PFSK-1 (cell line): ENCODE results near the gene ITGAX.

Experiments
- FOXP2 ChIP-seq: optimal IDR thresholded peaks from 2 replicates; pipeline ENCODE3; 2011; ENCODE audit warnings: borderline replicate concordance, control low read depth, inconsistent platforms; ENCODE audit not compliant: insufficient read depth; ENCODE audit errors: extremely low read length, extremely low read depth
- POLR2AphosphoS5 ChIP-seq: IDR thresholded peaks from 2 replicates; pipeline ENCODE4 v1.6.1; 2012; ENCODE audit warnings: low read depth, mild to moderate bottlenecking, control low read depth, low read length, moderate library complexity
- SIN3A ChIP-seq: IDR thresholded peaks from 2 replicates; pipeline ENCODE4 v1.6.1; 2012; ENCODE audit warnings: mild to moderate bottlenecking, low read length, moderate library complexity, borderline replicate concordance; ENCODE audit not compliant: insufficient read depth
- TAF1 ChIP-seq: IDR thresholded peaks from 2 replicates; pipeline ENCODE4 v1.6.1; 2012; ENCODE audit warnings: low read length, control low read depth, borderline replicate concordance; ENCODE audit not compliant: insufficient read depth
- TF ChIP-seq, protein P1 (sequence below), 2 experiments: IDR thresholded peaks; 2 replicates each; pipeline versions ENCODE4 v1.6.1 to v1.8.0; 2011 to 2012; ENCODE audit warnings: low read depth in 2 of 2, low read length in 2 of 2, control low read depth in 1 of 2, inconsistent platforms in 1 of 2, mild to moderate bottlenecking in 1 of 2, moderate library complexity in 1 of 2; ENCODE audit not compliant: insufficient read depth in 1 of 2

The ITGAX gene

DNA sequence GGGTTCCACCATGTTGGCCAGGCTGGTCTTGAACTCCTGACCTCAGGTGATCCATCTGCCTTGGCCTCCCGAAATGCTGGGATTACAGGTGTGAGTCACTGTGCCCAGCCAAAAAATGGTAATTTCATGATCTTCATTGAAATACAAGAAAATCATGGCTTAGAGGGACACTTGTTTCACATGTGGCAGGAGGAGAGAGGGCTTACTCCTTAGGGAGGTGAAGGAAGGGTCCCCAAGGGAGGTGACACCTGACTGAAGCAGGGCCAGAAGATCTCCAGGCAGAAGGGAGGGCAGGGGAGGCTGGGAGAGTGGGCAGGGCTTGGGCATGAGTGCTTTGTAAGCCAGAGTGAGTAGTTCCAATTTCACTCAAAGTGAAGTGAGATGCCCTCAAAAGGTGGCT is 20.0 kb upstream of the ITGAX start:
- TF ChIP-seq, protein P1, sequence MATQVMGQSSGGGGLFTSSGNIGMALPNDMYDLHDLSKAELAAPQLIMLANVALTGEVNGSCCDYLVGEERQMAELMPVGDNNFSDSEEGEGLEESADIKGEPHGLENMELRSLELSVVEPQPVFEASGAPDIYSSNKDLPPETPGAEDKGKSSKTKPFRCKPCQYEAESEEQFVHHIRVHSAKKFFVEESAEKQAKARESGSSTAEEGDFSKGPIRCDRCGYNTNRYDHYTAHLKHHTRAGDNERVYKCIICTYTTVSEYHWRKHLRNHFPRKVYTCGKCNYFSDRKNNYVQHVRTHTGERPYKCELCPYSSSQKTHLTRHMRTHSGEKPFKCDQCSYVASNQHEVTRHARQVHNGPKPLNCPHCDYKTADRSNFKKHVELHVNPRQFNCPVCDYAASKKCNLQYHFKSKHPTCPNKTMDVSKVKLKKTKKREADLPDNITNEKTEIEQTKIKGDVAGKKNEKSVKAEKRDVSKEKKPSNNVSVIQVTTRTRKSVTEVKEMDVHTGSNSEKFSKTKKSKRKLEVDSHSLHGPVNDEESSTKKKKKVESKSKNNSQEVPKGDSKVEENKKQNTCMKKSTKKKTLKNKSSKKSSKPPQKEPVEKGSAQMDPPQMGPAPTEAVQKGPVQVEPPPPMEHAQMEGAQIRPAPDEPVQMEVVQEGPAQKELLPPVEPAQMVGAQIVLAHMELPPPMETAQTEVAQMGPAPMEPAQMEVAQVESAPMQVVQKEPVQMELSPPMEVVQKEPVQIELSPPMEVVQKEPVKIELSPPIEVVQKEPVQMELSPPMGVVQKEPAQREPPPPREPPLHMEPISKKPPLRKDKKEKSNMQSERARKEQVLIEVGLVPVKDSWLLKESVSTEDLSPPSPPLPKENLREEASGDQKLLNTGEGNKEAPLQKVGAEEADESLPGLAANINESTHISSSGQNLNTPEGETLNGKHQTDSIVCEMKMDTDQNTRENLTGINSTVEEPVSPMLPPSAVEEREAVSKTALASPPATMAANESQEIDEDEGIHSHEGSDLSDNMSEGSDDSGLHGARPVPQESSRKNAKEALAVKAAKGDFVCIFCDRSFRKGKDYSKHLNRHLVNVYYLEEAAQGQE (IDR thresholded peaks at IDR 0.05; ENCODE audit: insufficient read depth in 1 of 2, low read depth in 2 of 2, low read length in 2 of 2), result no peak
- TF ChIP-seq SIN3A (no peak), POLR2AphosphoS5 (no peak), TAF1 (no peak), FOXP2 (no peak)

DNA sequence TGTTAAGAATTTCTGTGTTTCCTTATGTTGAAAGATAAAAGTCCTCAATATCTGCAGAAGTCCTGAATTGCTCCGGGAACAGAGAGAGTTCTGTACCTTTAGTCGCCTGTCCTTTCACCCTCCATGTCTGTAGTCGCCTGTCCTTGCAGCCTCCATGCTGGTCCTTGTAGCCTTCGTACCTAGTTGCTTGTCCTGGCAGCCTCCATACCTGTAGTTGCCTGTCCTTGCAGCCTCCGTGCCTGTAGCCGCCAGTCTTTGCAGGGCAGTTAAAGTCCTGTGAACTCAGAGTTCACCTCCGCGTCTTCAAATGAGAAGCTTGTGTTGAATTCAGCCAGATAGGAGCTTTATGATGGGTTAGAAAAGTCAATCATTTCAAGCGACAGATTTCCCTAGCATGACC is 19.5 kb upstream of the ITGAX start:
- TF ChIP-seq, protein P1 (IDR thresholded peaks at IDR 0.05; ENCODE audit: insufficient read depth in 1 of 2, low read depth in 2 of 2, low read length in 2 of 2), result no peak
- no peak for TF ChIP-seq SIN3A
- TF ChIP-seq POLR2AphosphoS5, result no peak
- no peak for TF ChIP-seq FOXP2
- TF ChIP-seq TAF1, result no peak

DNA sequence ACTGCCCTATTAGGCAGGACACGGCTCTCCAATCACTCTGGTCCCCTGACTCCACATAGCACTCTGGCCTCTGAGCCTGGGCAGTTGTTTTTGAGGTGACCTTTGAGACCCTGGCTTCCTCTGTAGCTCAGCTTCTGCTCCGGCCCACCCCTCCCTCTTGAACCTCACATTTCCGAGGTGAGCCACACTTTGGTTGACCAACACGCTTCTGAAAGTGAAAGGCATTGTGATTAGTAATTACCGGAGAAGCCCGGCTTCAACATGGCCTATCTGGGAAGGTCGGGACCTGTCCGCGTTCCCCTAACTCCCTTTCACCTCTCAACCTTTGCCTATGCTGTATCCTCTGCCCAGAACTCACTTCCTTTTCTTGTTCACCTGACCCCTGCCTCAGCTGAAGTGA is 10.3 kb upstream of the ITGAX start:
- TF ChIP-seq, protein P1 (IDR thresholded peaks at IDR 0.05; ENCODE audit: insufficient read depth in 1 of 2, low read depth in 2 of 2, low read length in 2 of 2), result no peak
- TF ChIP-seq SIN3A, result no peak
- no peak for TF ChIP-seq FOXP2
- TF ChIP-seq TAF1, result no peak
- TF ChIP-seq POLR2AphosphoS5, result no peak

DNA sequence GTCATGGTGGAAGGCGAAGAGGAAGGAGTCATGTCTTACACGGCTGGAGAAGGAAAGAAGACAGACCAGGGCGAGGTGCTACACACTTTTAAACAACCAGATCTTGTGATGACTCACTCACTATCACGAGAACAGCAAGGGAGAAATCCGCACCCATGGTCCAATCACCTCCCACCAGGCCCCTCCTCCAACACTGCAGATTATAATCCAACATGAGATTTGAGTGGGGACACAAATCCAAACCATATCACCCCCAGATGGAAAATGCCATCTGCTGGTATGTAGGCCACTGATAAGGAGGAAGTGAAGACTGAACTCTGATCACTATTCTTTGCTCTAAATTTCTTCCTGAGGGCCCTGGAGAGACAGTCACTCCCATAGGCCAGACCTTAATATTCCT is 7.5 kb upstream of the ITGAX start:
- TF ChIP-seq FOXP2, result no peak
- no peak for TF ChIP-seq SIN3A
- TF ChIP-seq, protein P1 (IDR thresholded peaks at IDR 0.05; ENCODE audit: insufficient read depth in 1 of 2, low read depth in 2 of 2, low read length in 2 of 2), result no peak
- no peak for TF ChIP-seq POLR2AphosphoS5
- no peak for TF ChIP-seq TAF1

DNA sequence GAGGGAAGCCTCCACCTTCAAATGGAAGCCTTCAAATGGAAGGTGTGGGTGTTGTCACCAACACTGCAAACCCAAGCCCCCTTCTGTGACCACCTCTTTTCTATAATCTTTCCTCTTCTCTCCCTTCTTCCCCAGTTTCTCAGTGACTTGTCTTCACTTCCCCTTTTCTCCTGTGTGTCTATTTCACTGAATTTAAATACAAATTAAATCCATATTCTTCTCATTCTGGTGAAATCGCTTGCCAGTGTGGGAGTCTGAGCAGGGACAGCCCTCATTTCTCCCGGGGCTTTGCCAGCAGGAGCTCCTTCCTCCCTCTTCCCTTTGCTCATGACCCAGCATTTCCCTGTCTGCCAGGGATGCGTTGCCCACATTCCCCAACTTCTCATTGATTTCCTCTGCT is 6.4 kb upstream of the ITGAX start:
- no peak for TF ChIP-seq FOXP2
- no peak for TF ChIP-seq POLR2AphosphoS5
- no peak for TF ChIP-seq TAF1
- no peak for TF ChIP-seq SIN3A
- TF ChIP-seq, protein P1 (IDR thresholded peaks at IDR 0.05; ENCODE audit: insufficient read depth in 1 of 2, low read depth in 2 of 2, low read length in 2 of 2), result no peak
